CD4-positive, alpha-beta T cell treated with Interleukin-2 at 100 ng/mL for 4 hours (primary cell): ENCODE measurements around the gene EID2.

Source experiments
- DNase-seq: peaks from one replicate; pipeline ENCODE4 v3.0.0-alpha.2; 2020; ENCODE audit warnings: low spot score

The EID2 gene

GRCh38 chr19:39502640-39503417 is 37.1 kb downstream of the EID2 start:
- DNase-seq: peak; percentile 73

GRCh38 chr19:39501340-39501739 is 38.6 kb downstream of the EID2 start:
- DNase-seq: no peak

- DNase-seq: no peak
Measured at GRCh38 chr19:39500543-39500942, 39.4 kb downstream of the EID2 start.

- no peak for DNase-seq
Measured at GRCh38 chr19:39499932-39500331, 40.0 kb downstream of the EID2 start.

- DNase-seq: no peak
Measured at GRCh38 chr19:39498798-39499642, 40.9 kb downstream of the EID2 start, which contains the start of gene DLL3. DLL3 (plus strand) TSS chr19:39498947; CDS start chr19:39498975, 28 bp downstream.

GRCh38 chr19:39497996-39498797 is 41.8 kb downstream of the EID2 start:
- no peak for DNase-seq

GRCh38 chr19:39497701-39497995 is 42.3 kb downstream of the EID2 start:
- DNase-seq: no peak

GRCh38 chr19:39496063-39496462 is 43.9 kb downstream of the EID2 start:
- no peak for DNase-seq

GRCh38 chr19:39494661-39495060 is 45.3 kb downstream of the EID2 start:
- no peak for DNase-seq

- DNase-seq: no peak
Measured at GRCh38 chr19:39492788-39493187, 47.2 kb downstream of the EID2 start.

GRCh38 chr19:39492225-39492624 is 47.7 kb downstream of the EID2 start:
- DNase-seq: no peak

GRCh38 chr19:39489756-39490155 is 50.2 kb downstream of the EID2 start:
- no peak for DNase-seq
